CD8-positive, alpha-beta memory T cell (primary cell): Measurements from ENCODE around the gene TTC12. TPM values are rescaled to one million over a fixed set of nuclear protein-coding genes. Genes with fewer than 3 reads are reported as not detected.

Experiments used
- CTCF ChIA-PET: fragments of 350-600 bp; sonication (Branson Sonifier 250); formaldehyde crosslinking; loops from one replicate; lab custom pipeline; 2021; ENCODE audit warnings: antibody characterized with exemption; lab: Charles Lee
- POLR2A ChIA-PET: fragments of 350-600 bp; sonication (Branson Sonifier 250); formaldehyde crosslinking; loops from one replicate; lab custom pipeline; 2021; ENCODE audit warnings: antibody characterized with exemption; lab: Charles Lee
- DNase-seq, 5 donors: peaks; one replicate each; pipeline versions ENCODE4 v3.0.0 to v3.0.0-alpha.2; 2020 to 2022; ENCODE audit warnings: mixed read lengths in 1 of 5
- H3K27ac ChIP-seq: one replicate; pipeline ENCODE4 v1.7.0; 2013; ENCODE audit warnings: low read depth, mild to moderate bottlenecking, low read length, moderate library complexity
- H3K27me3 ChIP-seq: 2 replicates; pipeline ENCODE4 v1.7.0; 2013; ENCODE audit warnings: low read length, mild to moderate bottlenecking; ENCODE audit not compliant: insufficient read depth, poor library complexity, severe bottlenecking
- H3K36me3 ChIP-seq: 2 replicates; pipeline ENCODE4 v1.7.0; 2013; ENCODE audit warnings: mild to moderate bottlenecking, low read length, moderate library complexity; ENCODE audit not compliant: insufficient read depth
- H3K4me1 ChIP-seq: 2 replicates; pipeline ENCODE4 v1.7.0; 2013; ENCODE audit warnings: mild to moderate bottlenecking, low read length, moderate library complexity; ENCODE audit not compliant: insufficient read depth
- H3K4me3 ChIP-seq: 2 replicates; pipeline ENCODE4 v1.7.0; 2013; ENCODE audit warnings: mild to moderate bottlenecking, low read length
- H3K9me3 ChIP-seq: 2 replicates; pipeline ENCODE4 v1.7.0; 2013; ENCODE audit warnings: mild to moderate bottlenecking, low read length
- H3K27ac Mint-ChIP-seq, 8 donors: one replicate each; pipeline ENCODE4 v1.8.0; 2020 to 2021; ENCODE audit warnings: mixed read lengths in 8 of 8, mild to moderate bottlenecking in 6 of 8, inconsistent platforms in 3 of 8, moderate library complexity in 3 of 8
- H3K27me3 Mint-ChIP-seq, 2 donors: one replicate each; pipeline ENCODE4 v1.8.0; 2020 to 2021; ENCODE audit warnings: mixed read lengths in 2 of 2, mild to moderate bottlenecking in 1 of 2, moderate library complexity in 1 of 2
- H3K36me3 Mint-ChIP-seq, 3 donors: one replicate each; pipeline ENCODE4 v1.8.0; 2020 to 2021; ENCODE audit warnings: mixed read lengths in 3 of 3, inconsistent platforms in 1 of 3, mild to moderate bottlenecking in 1 of 3
- H3K4me1 Mint-ChIP-seq, 3 donors: one replicate each; pipeline ENCODE4 v1.8.0; 2020 to 2021; ENCODE audit warnings: mixed read lengths in 3 of 3, inconsistent platforms in 1 of 3, mild to moderate bottlenecking in 1 of 3
- H3K4me3 Mint-ChIP-seq, 7 donors: one replicate each; pipeline ENCODE4 v1.8.0; 2020 to 2021; ENCODE audit warnings: mixed read lengths in 7 of 7, mild to moderate bottlenecking in 6 of 7, moderate library complexity in 4 of 7, inconsistent platforms in 2 of 7
- H3K9me3 Mint-ChIP-seq, 5 donors: one replicate each; pipeline ENCODE4 v1.8.0; 2020 to 2022; ENCODE audit warnings: mixed read lengths in 5 of 5, mild to moderate bottlenecking in 3 of 5, moderate library complexity in 2 of 5, inconsistent platforms in 1 of 5
- polyA plus RNA-seq: library from polyadenylated mRNA; unstranded; fragments of 300-500 nt; fragmentation: Illumina TruSeq; gene quantifications from one replicate; pipeline ENCODE4 v1.2.3, GENCODE V29; 2021
- total RNA-seq, 2 experiments: library from RNA; stranded (reverse); gene quantifications; one replicate each; pipeline ENCODE4 v1.2.3, GENCODE V29; 2021

TTC12 gene
- total and polyA plus RNA-seq, 3 experiments from 2014 or later: 7.2 to 21.9 (median 20.3) TPM

- POLR2A ChIA-PET: no interaction called here
- Histone ChIP-seq H3K36me3 (no peaks in the 10 kb centered on the region), H3K4me1 (no peaks in the 10 kb centered on the region), H3K27me3 (no peaks in the 10 kb centered on the region), H3K9me3 (no peaks in the 10 kb centered on the region), H3K4me3 (no peak overlapping the region), H3K27ac (no peak overlapping the region)
- no peaks in the 10 kb centered on the region for H3K9me3 Mint-ChIP-seq
- DNase-seq: no peak
- H3K27ac Mint-ChIP-seq: no peak overlapping the region
- H3K4me3 Mint-ChIP-seq: no peak overlapping the region
- CTCF ChIA-PET: no interaction called here
- no peaks in the 10 kb centered on the region for H3K4me1 Mint-ChIP-seq
- H3K27me3 Mint-ChIP-seq: peaks cover 1 to 3% of the 10 kb centered on the region in 2 donors
- H3K36me3 Mint-ChIP-seq: no peaks in the 10 kb centered on the region
Measured at GRCh38 chr11:113405724-113406478, 91.5 kb downstream of the TTC12 start.

- peaks cover 1 to 12% of the 10 kb centered on the region in 2 donors for H3K27me3 Mint-ChIP-seq
- no peak for DNase-seq
- H3K4me3 Mint-ChIP-seq: no peak overlapping the region
- CTCF ChIA-PET: no interaction called here
- Histone ChIP-seq H3K9me3 (no peaks in the 10 kb centered on the region), H3K4me3 (no peak overlapping the region), H3K36me3 (no peaks in the 10 kb centered on the region), H3K27ac (no peak overlapping the region), H3K4me1 (no peaks in the 10 kb centered on the region), H3K27me3 (no peaks in the 10 kb centered on the region)
- POLR2A ChIA-PET: no interaction called here
- no peak overlapping the region for H3K27ac Mint-ChIP-seq
- H3K4me1 Mint-ChIP-seq: no peaks in the 10 kb centered on the region
- no peaks in the 10 kb centered on the region for H3K36me3 Mint-ChIP-seq
- no peaks in the 10 kb centered on the region for H3K9me3 Mint-ChIP-seq
Measured at GRCh38 chr11:113407163-113407562, 92.8 kb downstream of the TTC12 start.

GRCh38 chr11:113408206-113408605 lies 93.8 kb downstream of the TTC12 start:
- no peak for DNase-seq
- CTCF ChIA-PET: no interaction called here
- H3K36me3 ChIP-seq: no peaks in the 10 kb centered on the region
- H3K27ac ChIP-seq: no peak overlapping the region
- H3K4me1 Mint-ChIP-seq: no peaks in the 10 kb centered on the region
- no peaks in the 10 kb centered on the region for H3K9me3 Mint-ChIP-seq
- peaks cover 0 to 12% of the 10 kb centered on the region in 2 donors for H3K27me3 Mint-ChIP-seq
- no peaks in the 10 kb centered on the region for H3K27me3 ChIP-seq
- no peaks in the 10 kb centered on the region for H3K4me1 ChIP-seq
- no peaks in the 10 kb centered on the region for H3K36me3 Mint-ChIP-seq
- no peak overlapping the region for H3K4me3 Mint-ChIP-seq
- POLR2A ChIA-PET: no interaction called here
- no peak overlapping the region for H3K27ac Mint-ChIP-seq
- H3K9me3 ChIP-seq: no peaks in the 10 kb centered on the region
- no peak overlapping the region for H3K4me3 ChIP-seq

GRCh38 chr11:113408887-113409286 lies 94.5 kb downstream of the TTC12 start:
- H3K27ac Mint-ChIP-seq: no peak overlapping the region
- no peak overlapping the region for H3K4me3 Mint-ChIP-seq
- Histone ChIP-seq H3K27ac (no peak overlapping the region), H3K9me3 (no peaks in the 10 kb centered on the region), H3K27me3 (no peaks in the 10 kb centered on the region), H3K4me1 (no peaks in the 10 kb centered on the region), H3K4me3 (no peak overlapping the region), H3K36me3 (no peaks in the 10 kb centered on the region)
- ChIA-PET POLR2A (no interaction called here), CTCF (no interaction called here)
- H3K36me3 Mint-ChIP-seq: no peaks in the 10 kb centered on the region
- no peak for DNase-seq
- H3K4me1 Mint-ChIP-seq: no peaks in the 10 kb centered on the region
- peaks cover 0 to 12% of the 10 kb centered on the region in 2 donors for H3K27me3 Mint-ChIP-seq
- H3K9me3 Mint-ChIP-seq: no peaks in the 10 kb centered on the region

GRCh38 chr11:113409526-113409925 lies 95.1 kb downstream of the TTC12 start:
- Histone ChIP-seq H3K27ac (no peak overlapping the region), H3K4me3 (no peak overlapping the region), H3K4me1 (no peaks in the 10 kb centered on the region), H3K9me3 (no peaks in the 10 kb centered on the region), H3K36me3 (no peaks in the 10 kb centered on the region), H3K27me3 (no peaks in the 10 kb centered on the region)
- Mint-ChIP-seq H3K9me3 (no peaks in the 10 kb centered on the region), H3K27me3 (peaks cover 0 to 14% of the 10 kb centered on the region in 2 donors), H3K4me1 (no peaks in the 10 kb centered on the region), H3K27ac (no peak overlapping the region), H3K4me3 (no peak overlapping the region), H3K36me3 (no peaks in the 10 kb centered on the region)
- no peak for DNase-seq
- ChIA-PET POLR2A (no interaction called here), CTCF (no interaction called here)

- H3K27ac Mint-ChIP-seq: no peak overlapping the region
- no peak for DNase-seq
- no peaks in the 10 kb centered on the region for H3K36me3 ChIP-seq
- peaks cover 0 to 15% of the 10 kb centered on the region in 2 donors for H3K27me3 Mint-ChIP-seq
- no peak overlapping the region for H3K27ac ChIP-seq
- no peaks in the 10 kb centered on the region for H3K27me3 ChIP-seq
- H3K4me3 ChIP-seq: no peak overlapping the region
- H3K9me3 Mint-ChIP-seq: no peaks in the 10 kb centered on the region
- no peak overlapping the region for H3K4me3 Mint-ChIP-seq
- H3K4me1 ChIP-seq: no peaks in the 10 kb centered on the region
- no peaks in the 10 kb centered on the region for H3K36me3 Mint-ChIP-seq
- no peaks in the 10 kb centered on the region for H3K9me3 ChIP-seq
- no peaks in the 10 kb centered on the region for H3K4me1 Mint-ChIP-seq
- CTCF ChIA-PET: no interaction called here
- POLR2A ChIA-PET: no interaction called here
Measured at GRCh38 chr11:113410414-113411135, 96.2 kb downstream of the TTC12 start.

- Histone ChIP-seq H3K4me1 (no peaks in the 10 kb centered on the region), H3K9me3 (no peaks in the 10 kb centered on the region), H3K27me3 (no peaks in the 10 kb centered on the region), H3K36me3 (no peaks in the 10 kb centered on the region), H3K4me3 (no peak overlapping the region), H3K27ac (no peak overlapping the region)
- CTCF ChIA-PET: no interaction called here
- Mint-ChIP-seq H3K27me3 (peaks cover 2 to 15% of the 10 kb centered on the region in 2 donors), H3K4me1 (no peaks in the 10 kb centered on the region), H3K36me3 (no peaks in the 10 kb centered on the region), H3K27ac (no peak overlapping the region), H3K4me3 (no peak overlapping the region), H3K9me3 (no peaks in the 10 kb centered on the region)
- POLR2A ChIA-PET: no interaction called here
- DNase-seq: no peak
Measured at GRCh38 chr11:113411536-113411935, 97.2 kb downstream of the TTC12 start.

- DNase-seq: no peak
- Mint-ChIP-seq H3K4me3 (no peak overlapping the region), H3K36me3 (no peaks in the 10 kb centered on the region), H3K4me1 (no peaks in the 10 kb centered on the region), H3K27ac (no peak overlapping the region), H3K9me3 (no peaks in the 10 kb centered on the region), H3K27me3 (peaks cover 2 to 15% of the 10 kb centered on the region in 2 donors)
- ChIA-PET CTCF (no interaction called here), POLR2A (no interaction called here)
- no peaks in the 10 kb centered on the region for H3K36me3 ChIP-seq
- no peaks in the 10 kb centered on the region for H3K9me3 ChIP-seq
- no peaks in the 10 kb centered on the region for H3K27me3 ChIP-seq
- H3K4me3 ChIP-seq: no peak overlapping the region
- no peak overlapping the region for H3K27ac ChIP-seq
- no peaks in the 10 kb centered on the region for H3K4me1 ChIP-seq
Measured at GRCh38 chr11:113412675-113413074, 98.3 kb downstream of the TTC12 start.
